Measurements from ENCODE around the gene CDHR2.

The CDHR2 gene

DNA sequence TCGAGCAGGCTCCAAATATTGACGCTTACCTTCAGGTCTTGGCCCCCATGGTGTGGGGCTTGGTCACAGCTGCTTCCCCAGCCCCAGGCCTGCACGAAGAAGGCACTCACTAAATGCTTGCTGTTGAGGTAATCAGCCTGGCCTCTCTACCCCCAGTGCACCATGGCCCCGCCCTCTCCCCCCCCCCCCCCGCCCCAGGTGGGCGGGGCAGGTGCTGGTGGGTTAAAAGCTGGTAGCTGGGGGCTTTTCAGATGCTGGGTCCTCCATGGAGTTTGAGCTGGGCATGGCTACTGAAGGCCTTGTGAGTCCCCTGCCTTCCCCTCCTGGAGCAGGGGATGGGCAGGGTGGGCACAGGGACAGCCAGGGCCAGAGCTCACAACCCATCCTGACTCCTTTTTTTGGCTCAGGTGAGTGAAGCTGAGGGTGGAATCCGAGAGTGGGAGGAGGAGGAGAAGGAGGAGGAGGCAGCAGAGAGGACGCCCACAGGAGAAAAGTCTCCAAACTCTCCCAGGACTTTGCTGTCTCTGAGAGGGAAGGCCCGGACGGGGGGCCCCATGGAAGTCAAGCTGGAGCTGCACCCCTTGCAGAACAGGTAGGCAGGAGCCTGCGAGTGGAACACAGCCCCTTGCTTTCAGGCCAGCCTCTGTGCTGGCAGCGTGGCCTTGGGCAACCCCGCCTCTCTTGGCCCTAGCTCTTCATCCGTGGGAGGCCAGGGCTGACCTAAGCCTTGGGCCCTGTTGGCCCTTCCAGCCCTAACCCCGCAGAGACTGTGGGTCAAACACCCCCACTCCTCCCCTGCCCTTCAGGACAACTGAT, 93.7 kb downstream of the CDHR2 start:
- Histone ChIP-seq H3K9me3 (ENCODE audit: insufficient read depth, low read length) (no peaks in the 10 kb centered on the region), H3K4me3 (ENCODE audit: insufficient read length, low read depth) (no peak overlapping the region), H3K27me3 (ENCODE audit: insufficient read depth, insufficient read length) (no peaks in the 10 kb centered on the region), H3K9ac (ENCODE audit: insufficient read length, low read depth) (peak overlapping the region; percentile 32), H3K4me1 (ENCODE audit: insufficient read depth, insufficient read length) (peaks cover 18% of the 10 kb centered on the region), H3K36me3 (ENCODE audit: insufficient read depth, insufficient read length, low read length) (no peaks in the 10 kb centered on the region)
- DNase-seq (ENCODE audit: low read depth, low spot score) = no peak
- TF ChIP-seq YY1 (IDR thresholded peaks at IDR 0.05; ENCODE audit: insufficient read depth, insufficient read length) (no peak), SUZ12 (IDR thresholded peaks at IDR 0.05; ENCODE audit: extremely low read depth, insufficient read depth, insufficient read length) (no peak), ZNF274 (IDR thresholded peaks at IDR 0.05; ENCODE audit: low read depth, low read length) (no peak)

DNA sequence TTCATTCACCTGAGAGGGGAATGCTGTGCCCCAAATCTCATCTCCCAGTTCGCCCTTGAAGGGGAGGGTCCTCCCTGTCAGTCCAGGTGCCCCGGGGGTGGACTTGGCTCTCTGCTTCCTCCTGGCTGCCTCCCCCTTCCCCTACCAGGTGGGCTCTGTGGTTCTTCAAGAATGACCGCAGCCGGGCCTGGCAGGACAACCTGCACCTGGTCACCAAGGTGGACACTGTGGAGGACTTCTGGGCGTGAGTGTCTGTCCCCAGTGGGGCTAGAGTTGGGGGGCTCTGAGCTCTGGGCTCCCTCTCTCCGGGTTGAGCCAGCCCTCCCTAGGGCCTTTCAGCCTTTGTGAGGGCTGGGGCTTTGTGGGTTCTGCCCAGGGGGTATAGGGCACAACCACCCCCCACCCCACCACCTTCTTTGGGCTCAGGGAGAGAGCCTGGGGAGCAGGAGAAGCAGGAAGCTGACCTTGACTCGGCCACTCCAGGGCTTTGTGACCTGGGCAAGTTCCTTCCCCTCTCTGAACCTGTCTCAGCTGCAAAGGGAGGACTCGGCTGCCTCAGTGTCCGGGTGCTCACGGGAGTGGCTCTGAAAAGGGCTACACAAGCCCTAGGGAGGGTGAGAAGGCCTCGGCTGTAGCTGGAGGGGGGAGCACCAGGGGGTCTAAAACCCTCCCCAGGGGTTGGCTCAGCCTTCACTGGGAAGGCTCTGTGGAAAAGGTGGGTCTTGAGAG, 94.5 kb downstream of the CDHR2 start:
- peak overlapping the region; percentile 6 for H3K9ac ChIP-seq (ENCODE audit: insufficient read length, low read depth)
- no peak overlapping the region for H3K4me3 ChIP-seq (ENCODE audit: insufficient read length, low read depth)
- H3K36me3 ChIP-seq (ENCODE audit: insufficient read depth, insufficient read length, low read length) = no peaks in the 10 kb centered on the region
- H3K4me1 ChIP-seq (ENCODE audit: insufficient read depth, insufficient read length) = peaks cover 21% of the 10 kb centered on the region
- H3K9me3 ChIP-seq (ENCODE audit: insufficient read depth, low read length) = no peaks in the 10 kb centered on the region
- DNase-seq (ENCODE audit: low read depth, low spot score) = no peak
- TF ChIP-seq SUZ12 (IDR thresholded peaks at IDR 0.05; ENCODE audit: extremely low read depth, insufficient read depth, insufficient read length) = no peak
- no peaks in the 10 kb centered on the region for H3K27me3 ChIP-seq (ENCODE audit: insufficient read depth, insufficient read length)

DNA sequence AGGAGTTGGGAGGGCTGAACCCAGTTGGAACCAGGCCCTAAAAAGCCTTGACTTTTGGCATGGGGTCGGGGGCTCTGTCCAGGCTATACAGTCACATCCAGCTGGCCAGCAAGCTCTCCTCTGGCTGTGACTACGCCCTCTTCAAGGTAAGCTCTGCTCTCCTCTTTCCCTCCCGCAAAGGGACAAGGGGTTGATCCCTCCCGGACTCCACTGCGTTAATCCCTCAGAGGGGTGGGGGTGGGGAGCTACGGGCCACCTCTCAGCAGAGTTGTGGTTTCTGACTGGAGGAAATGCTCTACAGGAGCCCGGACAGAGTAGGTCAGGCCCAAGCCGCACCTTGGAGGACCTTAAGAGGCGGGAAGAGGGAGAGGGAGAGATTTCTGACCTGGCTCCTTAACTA, 95.2 kb downstream of the CDHR2 start:
- H3K36me3 ChIP-seq (ENCODE audit: insufficient read depth, insufficient read length, low read length) = no peaks in the 10 kb centered on the region
- H3K4me3 ChIP-seq (ENCODE audit: insufficient read length, low read depth) = no peak overlapping the region
- no peaks in the 10 kb centered on the region for H3K27me3 ChIP-seq (ENCODE audit: insufficient read depth, insufficient read length)
- peak overlapping the region; percentile 6 for H3K9ac ChIP-seq (ENCODE audit: insufficient read length, low read depth)
- H3K4me1 ChIP-seq (ENCODE audit: insufficient read depth, insufficient read length) = peaks cover 25% of the 10 kb centered on the region
- DNase-seq (ENCODE audit: low read depth, low spot score) = no peak
- H3K9me3 ChIP-seq (ENCODE audit: insufficient read depth, low read length) = no peaks in the 10 kb centered on the region
- TF ChIP-seq YY1 (IDR thresholded peaks at IDR 0.05; ENCODE audit: insufficient read depth, insufficient read length) (no peak), SUZ12 (IDR thresholded peaks at IDR 0.05; ENCODE audit: extremely low read depth, insufficient read depth, insufficient read length) (no peak), ZNF274 (IDR thresholded peaks at IDR 0.05; ENCODE audit: low read depth, low read length) (no peak)

DNA sequence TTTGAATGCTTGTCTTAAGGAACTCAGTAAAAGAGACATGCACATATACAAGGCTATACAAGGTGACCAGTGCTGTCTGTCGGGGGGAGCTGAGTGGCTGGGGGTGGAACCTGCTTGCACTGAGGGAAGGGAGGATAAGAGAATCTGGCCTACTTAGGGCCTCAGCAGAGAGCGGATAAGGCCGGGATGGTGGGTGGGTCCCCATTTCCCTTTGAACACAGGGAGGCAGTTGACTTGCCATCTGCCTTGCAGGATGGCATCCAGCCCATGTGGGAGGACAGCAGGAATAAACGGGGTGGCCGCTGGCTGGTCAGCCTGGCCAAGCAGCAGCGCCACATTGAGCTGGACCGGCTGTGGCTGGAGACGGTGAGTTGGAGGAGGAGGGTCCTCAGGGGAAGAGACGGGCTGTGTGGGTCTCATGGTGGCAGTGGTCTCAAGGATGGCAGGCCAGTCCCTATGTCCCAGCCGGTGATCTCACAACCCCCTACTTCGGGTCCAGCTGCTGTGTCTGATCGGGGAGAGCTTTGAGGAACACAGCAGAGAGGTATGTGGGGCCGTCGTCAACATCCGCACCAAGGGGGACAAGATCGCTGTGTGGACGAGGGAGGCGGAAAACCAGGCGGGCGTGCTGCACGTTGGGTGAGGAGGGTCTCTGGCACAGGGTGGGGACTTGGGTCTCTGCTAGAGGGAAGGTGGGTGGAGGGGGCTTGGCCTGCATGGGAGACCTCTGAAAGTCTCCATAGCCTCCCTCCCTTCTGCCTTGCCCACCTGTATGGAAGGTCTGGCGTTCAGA, 95.9 kb downstream of the CDHR2 start:
- no peak overlapping the region for H3K4me3 ChIP-seq (ENCODE audit: insufficient read length, low read depth)
- H3K9me3 ChIP-seq (ENCODE audit: insufficient read depth, low read length) = no peaks in the 10 kb centered on the region
- H3K9ac ChIP-seq (ENCODE audit: insufficient read length, low read depth) = no peak overlapping the region
- no peaks in the 10 kb centered on the region for H3K36me3 ChIP-seq (ENCODE audit: insufficient read depth, insufficient read length, low read length)
- TF ChIP-seq YY1 (IDR thresholded peaks at IDR 0.05; ENCODE audit: insufficient read depth, insufficient read length) (no peak), ZNF274 (IDR thresholded peaks at IDR 0.05; ENCODE audit: low read depth, low read length) (no peak), SUZ12 (IDR thresholded peaks at IDR 0.05; ENCODE audit: extremely low read depth, insufficient read depth, insufficient read length) (no peak)
- no peaks in the 10 kb centered on the region for H3K27me3 ChIP-seq (ENCODE audit: insufficient read depth, insufficient read length)
- DNase-seq (ENCODE audit: low read depth, low spot score) = no peak
- H3K4me1 ChIP-seq (ENCODE audit: insufficient read depth, insufficient read length) = peaks cover 25% of the 10 kb centered on the region

Measured in NT2/D1 (cell line).